Large intestine (tissue), 12 donors: Measurements from ENCODE around the gene LPAR2. TPM values are rescaled to one million over a fixed set of nuclear protein-coding genes. Genes with fewer than 3 reads are reported as not detected.
"Not testable (repeated sequence)": the region's sequence is repeated elsewhere in the genome, so short reads cannot be mapped to it uniquely, and the experiment has no call there.

Experiments used
- DNase-seq, 2 donors: peaks; one replicate each; pipeline versions ENCODE4 v3.0.0 to v3.0.0-alpha.2; 2013
- H3K27ac ChIP-seq: one replicate; pipeline ENCODE4 v1.5.1; 2013; ENCODE audit warnings: low read length
- H3K27me3 ChIP-seq: 2 replicates; pipeline ENCODE4 v1.6.1; 2013; ENCODE audit warnings: low read length; ENCODE audit not compliant: control insufficient read depth, insufficient read depth
- H3K36me3 ChIP-seq: 2 replicates; pipeline ENCODE4 v1.6.1; 2013; ENCODE audit warnings: low read length; ENCODE audit not compliant: control insufficient read depth, insufficient read depth
- H3K4me1 ChIP-seq: one replicate; pipeline ENCODE4 v1.6.1; 2013; ENCODE audit warnings: low read length; ENCODE audit not compliant: control insufficient read depth, insufficient read depth
- H3K4me3 ChIP-seq: one replicate; pipeline ENCODE4 v1.5.1; 2013; ENCODE audit warnings: low read length
- H3K9me3 ChIP-seq: one replicate; pipeline ENCODE4 v1.6.1; 2013; ENCODE audit warnings: mild to moderate bottlenecking, low read depth, low read length, moderate library complexity; ENCODE audit not compliant: control insufficient read depth
- WGBS: methylation state at CpG from one replicate; pipeline ENCODE4 v1.1.5; 2013; ENCODE audit warnings: low lambda C conversion rate; ENCODE audit not compliant: insufficient coverage; 5-methylcytosine and 5-hydroxymethylcytosine counted together
- long read RNA-seq, 11 donors: transcript quantifications; one replicate each; lab custom pipeline, GENCODE V29; 2026
- polyA plus RNA-seq: library from polyadenylated mRNA; unstranded; fragments of 120-200 nt; gene quantifications from one replicate; pipeline ENCODE4 v1.2.1, GENCODE V29; 2013

The LPAR2 gene
- polyA plus RNA-seq = 11.9 TPM
- long read RNA-seq, donor 1, partial matches to known transcripts = 0 of 3 reads
- long read RNA-seq, donor 1, other reads (novel, unspliced or antisense) = 0 of 3 reads
- long read RNA-seq, donor 2, partial matches to known transcripts = 0 of 1 reads
- long read RNA-seq, donor 2, other reads (novel, unspliced or antisense) = 0 of 1 reads
- long read RNA-seq, donor 3 = 0 reads
- long read RNA-seq, donor 4 = 0 reads
- long read RNA-seq, donor 5 = 0 reads
- long read RNA-seq, donor 6, partial matches to known transcripts = 0 of 1 reads
- long read RNA-seq, donor 6, other reads (novel, unspliced or antisense) = 0 of 1 reads
- long read RNA-seq, donor 7 = 0 reads
- long read RNA-seq, donor 8, partial matches to known transcripts = 0 of 1 reads
- long read RNA-seq, donor 8, other reads (novel, unspliced or antisense) = 0 of 1 reads
- long read RNA-seq, donor 9, partial matches to known transcripts = 0 of 1 reads
- long read RNA-seq, donor 9, other reads (novel, unspliced or antisense) = 0 of 1 reads
- long read RNA-seq, donor 10, partial matches to known transcripts = 0 of 1 reads
- long read RNA-seq, donor 10, other reads (novel, unspliced or antisense) = 0 of 1 reads
- long read RNA-seq, donor 11 = 0 reads

- WGBS = no CpG with 5 or more reads among the region's 87 CpGs
- Histone ChIP-seq H3K27ac (no peak within 1 kb of the TSS), H3K27me3 (no peaks in the 10 kb centered on the region)
These were observed at the start of gene LPAR2 for GRCh38 chr19:19627621-19628500. TSS of gene LPAR2 (minus strand) at chr19:19628220. CDS start at chr19:19627275, 945 bp downstream.

GRCh38 chr19:19677579-19677978, 49.6 kb upstream of the LPAR2 start:
- no peak for DNase-seq

More at GRCh38 chr19:19627621-19628500, at the start of gene LPAR2:
- no peaks in the 10 kb centered on the region for H3K36me3 ChIP-seq
- peaks cover 5% of the 10 kb centered on the region for H3K9me3 ChIP-seq
- H3K4me1 ChIP-seq = no peaks in the 10 kb centered on the region
- peak within 1 kb of the TSS; percentile 50 for H3K4me3 ChIP-seq
- peak; percentile 39 to 55 for DNase-seq

GRCh38 chr19:19674315-19674714, 46.3 kb upstream of the LPAR2 start:
- no CpG with 5 or more reads among the region's 6 CpGs for WGBS
- no peak overlapping the region for H3K4me3 ChIP-seq
- peaks cover 4% of the 10 kb centered on the region for H3K4me1 ChIP-seq
- peaks cover 36% of the 10 kb centered on the region for H3K36me3 ChIP-seq
- no peak overlapping the region for H3K27ac ChIP-seq
- DNase-seq = no peak
- no peaks in the 10 kb centered on the region for H3K27me3 ChIP-seq
- peaks cover 20% of the 10 kb centered on the region for H3K9me3 ChIP-seq

More at GRCh38 chr19:19677579-19677978, 49.6 kb upstream of the LPAR2 start:
- Histone ChIP-seq H3K27me3 (no peaks in the 10 kb centered on the region), H3K4me3 (no peak overlapping the region), H3K27ac (no peak overlapping the region), H3K9me3 (peaks cover 33% of the 10 kb centered on the region), H3K4me1 (no peaks in the 10 kb centered on the region), H3K36me3 (peaks cover 41% of the 10 kb centered on the region)
- 100% methylated on average over 1 of the region's 7 CpGs for WGBS

GRCh38 chr19:19672816-19673215, 44.8 kb upstream of the LPAR2 start:
- no peak for DNase-seq
- Histone ChIP-seq H3K4me3 (no peak overlapping the region), H3K27ac (no peak overlapping the region), H3K9me3 (peaks cover 13% of the 10 kb centered on the region), H3K36me3 (peaks cover 24% of the 10 kb centered on the region), H3K27me3 (no peaks in the 10 kb centered on the region), H3K4me1 (peaks cover 8% of the 10 kb centered on the region)
- no CpG with 5 or more reads among the region's 3 CpGs for WGBS

- peaks cover 10% of the 10 kb centered on the region for H3K36me3 ChIP-seq
- H3K27ac ChIP-seq = no peak overlapping the region
- no CpG with 5 or more reads among the region's 10 CpGs for WGBS
- peak overlapping the region; percentile 92 for H3K4me3 ChIP-seq
- no peaks in the 10 kb centered on the region for H3K27me3 ChIP-seq
- peaks cover 8% of the 10 kb centered on the region for H3K4me1 ChIP-seq
- H3K9me3 ChIP-seq = peaks cover 11% of the 10 kb centered on the region
- no peak for DNase-seq
These were observed 42.1 kb upstream of the LPAR2 start for GRCh38 chr19:19670070-19670551.

- Histone ChIP-seq H3K9me3 (peaks cover 7% of the 10 kb centered on the region), H3K4me1 (peaks cover 8% of the 10 kb centered on the region), H3K27ac (peak within 1 kb of the TSS; percentile 93), H3K36me3 (peaks cover 6% of the 10 kb centered on the region), H3K4me3 (peak within 1 kb of the TSS; percentile 92), H3K27me3 (no peaks in the 10 kb centered on the region)
- 0% methylated on average over 1 of the region's 36 CpGs for WGBS
- DNase-seq = peak; percentile 92 to 95
These were observed 40.4 kb upstream of the LPAR2 start, which contains the start of gene ZNF101 for GRCh38 chr19:19668230-19669012. TSS of gene ZNF101 (plus strand) at chr19:19668839. CDS start at chr19:19668964, 125 bp downstream.

- H3K4me1 ChIP-seq = peaks cover 16% of the 10 kb centered on the region
- H3K27ac ChIP-seq, DNase-seq, H3K27me3 ChIP-seq, H3K9me3 ChIP-seq, H3K36me3 ChIP-seq, H3K4me3 ChIP-seq: not testable (repeated sequence)
- 100% methylated on average over 5 of the region's 22 CpGs for WGBS
These were observed 37.5 kb upstream of the LPAR2 start for GRCh38 chr19:19665420-19665948.

GRCh38 chr19:19663256-19664120, 35.5 kb upstream of the LPAR2 start, which contains the start of gene ATP13A1:
TSS of gene ATP13A1 (minus strand) at chr19:19663676. CDS start at chr19:19663666, 10 bp downstream.
- peak; percentile 97 to 99 for DNase-seq
- 0% methylated on average over 3 of the region's 85 CpGs for WGBS
- Histone ChIP-seq H3K4me3 (peak within 1 kb of the TSS; percentile 92), H3K27ac (peak within 1 kb of the TSS; percentile 97), H3K4me1 (peaks cover 12% of the 10 kb centered on the region), H3K9me3 (no peaks in the 10 kb centered on the region), H3K36me3 (peaks cover 22% of the 10 kb centered on the region), H3K27me3 (no peaks in the 10 kb centered on the region)
